ENCODE measurements around the gene NFKBIB. TPM values are rescaled to one million over a fixed set of nuclear protein-coding genes. Genes with fewer than 3 reads are reported as not detected.
"Not testable (repeated sequence)": the region's sequence is repeated elsewhere in the genome, so short reads cannot be mapped to it uniquely, and the experiment has no call there.

The NFKBIB gene
- polyA plus RNA-seq, 1 donor (not counting 4 experiments of a cell fraction or from before 2014, with no cell fraction given): 12.3 TPM

DNA sequence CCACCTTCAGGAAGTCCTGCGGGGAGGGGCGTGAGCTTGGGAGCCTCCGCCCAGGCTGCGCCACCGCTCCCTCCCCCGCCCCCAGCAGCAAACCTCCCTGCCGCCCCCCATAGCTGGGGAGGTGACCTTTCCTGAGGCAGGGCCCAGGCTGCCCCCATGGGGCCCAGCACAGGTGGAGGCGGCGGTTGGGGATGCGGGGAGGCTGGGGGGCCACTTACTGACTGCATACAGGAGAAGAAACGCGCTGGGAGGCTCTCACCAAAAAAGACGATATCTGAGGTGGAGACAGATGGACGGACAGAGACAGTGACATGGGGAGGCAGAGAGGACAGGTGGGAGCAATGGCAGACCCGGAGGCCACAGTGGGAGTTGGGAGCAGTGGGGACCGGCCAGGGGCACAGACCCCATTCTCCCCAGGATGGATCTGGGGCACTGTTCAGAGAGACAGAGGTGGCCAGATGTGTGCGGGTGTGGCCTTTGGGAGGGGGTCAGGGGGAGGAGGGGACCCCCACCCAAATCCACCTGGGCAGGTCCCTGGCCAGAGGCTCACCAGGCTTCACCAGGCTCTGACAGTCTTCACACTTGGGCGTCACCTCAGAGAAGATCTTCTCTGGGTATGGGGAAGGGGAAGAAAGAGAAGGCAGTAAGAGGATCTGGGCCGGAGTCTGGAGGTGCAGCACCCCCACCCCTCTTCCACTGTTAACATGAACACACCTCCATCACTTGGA lies 18.7 kb upstream of the NFKBIB start:
- H3K4me1 ChIP-seq (ENCODE audit: control insufficient read depth, extremely low read depth, insufficient read depth, low read length): peaks cover 11% of the 10 kb centered on the region
- no peak for DNase-seq (ENCODE audit: low read depth, low spot score)
- H3K27me3 ChIP-seq (ENCODE audit: control insufficient read depth, extremely low read depth, insufficient read depth, low read length): no peaks in the 10 kb centered on the region
- H3K79me2 ChIP-seq (ENCODE audit: control insufficient read depth, insufficient read depth, low read length): no peaks in the 10 kb centered on the region
- H3K9me1 ChIP-seq (ENCODE audit: control insufficient read depth, extremely low read depth, insufficient read depth, low read length): no peaks in the 10 kb centered on the region
- no peak for TF ChIP-seq EZH2 (IDR thresholded peaks at IDR 0.05; ENCODE audit: low read length)
- TF ChIP-seq, protein P1, sequence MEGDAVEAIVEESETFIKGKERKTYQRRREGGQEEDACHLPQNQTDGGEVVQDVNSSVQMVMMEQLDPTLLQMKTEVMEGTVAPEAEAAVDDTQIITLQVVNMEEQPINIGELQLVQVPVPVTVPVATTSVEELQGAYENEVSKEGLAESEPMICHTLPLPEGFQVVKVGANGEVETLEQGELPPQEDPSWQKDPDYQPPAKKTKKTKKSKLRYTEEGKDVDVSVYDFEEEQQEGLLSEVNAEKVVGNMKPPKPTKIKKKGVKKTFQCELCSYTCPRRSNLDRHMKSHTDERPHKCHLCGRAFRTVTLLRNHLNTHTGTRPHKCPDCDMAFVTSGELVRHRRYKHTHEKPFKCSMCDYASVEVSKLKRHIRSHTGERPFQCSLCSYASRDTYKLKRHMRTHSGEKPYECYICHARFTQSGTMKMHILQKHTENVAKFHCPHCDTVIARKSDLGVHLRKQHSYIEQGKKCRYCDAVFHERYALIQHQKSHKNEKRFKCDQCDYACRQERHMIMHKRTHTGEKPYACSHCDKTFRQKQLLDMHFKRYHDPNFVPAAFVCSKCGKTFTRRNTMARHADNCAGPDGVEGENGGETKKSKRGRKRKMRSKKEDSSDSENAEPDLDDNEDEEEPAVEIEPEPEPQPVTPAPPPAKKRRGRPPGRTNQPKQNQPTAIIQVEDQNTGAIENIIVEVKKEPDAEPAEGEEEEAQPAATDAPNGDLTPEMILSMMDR (optimal IDR thresholded peaks at IDR 0.05 in 1 of 3, IDR thresholded peaks at IDR 0.05 in 1 of 3, conservative IDR thresholded peaks at IDR 0.05 in 1 of 3; ENCODE audit: extremely low read depth in 1 of 3, insufficient read depth in 2 of 3, low read length in 3 of 3): no peak
- H3K4me2 ChIP-seq (ENCODE audit: control insufficient read depth, extremely low read depth, insufficient read depth, low read depth, low read length): no peak overlapping the region
- no peak for FAIRE-seq
- no peaks in the 10 kb centered on the region for H4K20me1 ChIP-seq (ENCODE audit: control insufficient read depth, extremely low read depth, insufficient read depth, low read length)
- H3K9me3 ChIP-seq (ENCODE audit: control insufficient read depth, low read depth, low read length): no peaks in the 10 kb centered on the region
- no peak overlapping the region for H3K4me3 ChIP-seq (ENCODE audit: control insufficient read depth in 2 of 3, extremely low read depth in 1 of 3, insufficient read depth in 2 of 3, low read depth in 1 of 3, low read length in 3 of 3)
- no peak overlapping the region for H2AFZ ChIP-seq (ENCODE audit: control insufficient read depth, low read length)
- H3K9ac ChIP-seq (ENCODE audit: control insufficient read depth, extremely low read depth, insufficient read depth, low read length): no peak overlapping the region
- dilution Hi-C loops (cut with MboI; ENCODE audit: extremely low pct_ligation_motif_present, low sequenced_read_pairs): no loop called here
- no peak overlapping the region for H3K27ac ChIP-seq (ENCODE audit: control insufficient read depth, insufficient read depth, low read length)
- peaks cover 4 to 7% of the 10 kb centered on the region in 2 experiments for H3K36me3 ChIP-seq (ENCODE audit: control insufficient read depth in 2 of 2, extremely low read depth in 1 of 2, insufficient read depth in 2 of 2, low read length in 2 of 2)

DNA sequence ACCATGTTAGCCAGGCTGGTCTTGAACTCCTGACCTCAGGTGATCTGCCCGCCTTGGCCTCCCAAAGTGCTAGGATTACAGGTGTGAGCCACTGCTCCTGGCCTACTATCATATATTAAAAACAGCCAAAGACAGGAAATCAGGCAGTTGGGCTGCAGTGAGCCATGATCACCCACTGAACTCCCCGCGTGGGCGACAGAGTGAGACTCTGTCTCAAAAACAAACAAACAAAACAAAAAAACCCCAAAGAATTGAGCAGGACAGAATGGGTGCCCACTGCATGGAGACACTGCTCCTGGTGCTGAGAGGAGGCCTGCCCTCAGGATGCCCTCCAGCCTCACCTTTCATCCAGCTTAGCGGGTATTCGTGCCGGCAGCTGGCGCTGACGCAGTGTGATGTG lies 16.5 kb upstream of the NFKBIB start:
- Histone ChIP-seq H3K4me2 (ENCODE audit: control insufficient read depth, extremely low read depth, insufficient read depth, low read depth, low read length) (no peak overlapping the region), H3K27me3 (ENCODE audit: control insufficient read depth, extremely low read depth, insufficient read depth, low read length) (no peaks in the 10 kb centered on the region), H3K27ac (ENCODE audit: control insufficient read depth, insufficient read depth, low read length) (no peak overlapping the region), H2AFZ (ENCODE audit: control insufficient read depth, low read length) (no peak overlapping the region), H3K4me3 (ENCODE audit: control insufficient read depth in 2 of 3, extremely low read depth in 1 of 3, insufficient read depth in 2 of 3, low read depth in 1 of 3, low read length in 3 of 3) (no peak overlapping the region), H3K79me2 (ENCODE audit: control insufficient read depth, insufficient read depth, low read length) (no peaks in the 10 kb centered on the region), H3K9me3 (ENCODE audit: control insufficient read depth, low read depth, low read length) (no peaks in the 10 kb centered on the region), H3K9ac (ENCODE audit: control insufficient read depth, extremely low read depth, insufficient read depth, low read length) (no peak overlapping the region), H4K20me1 (ENCODE audit: control insufficient read depth, extremely low read depth, insufficient read depth, low read length) (no peaks in the 10 kb centered on the region), H3K9me1 (ENCODE audit: control insufficient read depth, extremely low read depth, insufficient read depth, low read length) (no peaks in the 10 kb centered on the region), H3K36me3 (ENCODE audit: control insufficient read depth in 2 of 2, extremely low read depth in 1 of 2, insufficient read depth in 2 of 2, low read length in 2 of 2) (peaks cover 9 to 10% of the 10 kb centered on the region in 2 experiments), H3K4me1 (ENCODE audit: control insufficient read depth, extremely low read depth, insufficient read depth, low read length) (peaks cover 3% of the 10 kb centered on the region)
- FAIRE-seq (no peak), DNase-seq (ENCODE audit: low read depth, low spot score) (no peak)
- TF ChIP-seq, protein P1 (optimal IDR thresholded peaks at IDR 0.05 in 1 of 3, IDR thresholded peaks at IDR 0.05 in 1 of 3, conservative IDR thresholded peaks at IDR 0.05 in 1 of 3; ENCODE audit: extremely low read depth in 1 of 3, insufficient read depth in 2 of 3, low read length in 3 of 3): no peak
- TF ChIP-seq EZH2 (IDR thresholded peaks at IDR 0.05; ENCODE audit: low read length): no peak
- dilution Hi-C loops (cut with MboI; ENCODE audit: extremely low pct_ligation_motif_present, low sequenced_read_pairs): no loop called here

DNA sequence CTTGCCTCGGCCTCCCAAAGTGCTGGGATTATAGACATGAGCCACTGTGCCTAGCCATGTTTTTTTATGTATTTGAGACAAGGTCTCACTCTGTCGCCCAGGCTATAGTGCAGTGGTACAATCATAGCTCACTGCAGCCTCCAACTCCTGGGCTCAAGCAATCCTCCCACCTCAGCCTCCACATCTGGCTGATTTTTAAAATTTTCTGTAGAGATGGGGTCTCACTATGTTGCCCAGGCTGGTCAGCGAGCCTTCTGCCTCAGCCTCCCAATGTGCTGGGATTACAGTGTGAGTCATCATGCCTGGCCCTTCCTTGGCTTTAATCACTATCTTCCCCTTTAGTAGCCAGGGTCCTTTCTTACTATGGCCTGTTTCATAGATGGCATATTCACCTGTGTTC lies 15.1 kb upstream of the NFKBIB start:
- dilution Hi-C loops (cut with MboI; ENCODE audit: extremely low pct_ligation_motif_present, low sequenced_read_pairs): not testable (repeated sequence)

More for the DNA sequence above, 15.1 kb upstream of the NFKBIB start:
- not testable (repeated sequence) for H3K27ac ChIP-seq (ENCODE audit: control insufficient read depth, insufficient read depth, low read length); H3K4me1 ChIP-seq (ENCODE audit: control insufficient read depth, extremely low read depth, insufficient read depth, low read length); DNase-seq (ENCODE audit: low read depth, low spot score); H3K4me3 ChIP-seq (ENCODE audit: control insufficient read depth in 2 of 3, extremely low read depth in 1 of 3, insufficient read depth in 2 of 3, low read depth in 1 of 3, low read length in 3 of 3); H3K79me2 ChIP-seq (ENCODE audit: control insufficient read depth, insufficient read depth, low read length); H3K9me1 ChIP-seq (ENCODE audit: control insufficient read depth, extremely low read depth, insufficient read depth, low read length); H3K4me2 ChIP-seq (ENCODE audit: control insufficient read depth, extremely low read depth, insufficient read depth, low read depth, low read length); H3K9me3 ChIP-seq (ENCODE audit: control insufficient read depth, low read depth, low read length); H4K20me1 ChIP-seq (ENCODE audit: control insufficient read depth, extremely low read depth, insufficient read depth, low read length); H3K9ac ChIP-seq (ENCODE audit: control insufficient read depth, extremely low read depth, insufficient read depth, low read length); H3K27me3 ChIP-seq (ENCODE audit: control insufficient read depth, extremely low read depth, insufficient read depth, low read length); FAIRE-seq; H2AFZ ChIP-seq (ENCODE audit: control insufficient read depth, low read length)
- peaks cover 13 to 16% of the 10 kb centered on the region in 2 experiments for H3K36me3 ChIP-seq (ENCODE audit: control insufficient read depth in 2 of 2, extremely low read depth in 1 of 2, insufficient read depth in 2 of 2, low read length in 2 of 2)

Data from keratinocyte (primary cell).